PC-3 (cell line): ENCODE data around the gene RIN2.

Experiments
- EZH2 ChIP-seq: fragments of 300-600 bp; sonication (generic); IDR thresholded peaks from one replicate; pipeline ENCODE4 v1.6.1; 2017; ENCODE audit warnings: antibody characterized with exemption, mild to moderate bottlenecking, low read length; ENCODE audit not compliant: unreplicated experiment
- EZH2phosphoT487 ChIP-seq: fragments of 300-600 bp; sonication (generic); IDR thresholded peaks from 2 replicates; pipeline ENCODE4 v1.6.1; 2018; ENCODE audit warnings: mild to moderate bottlenecking, antibody characterized with exemption, low read length, borderline replicate concordance
- TF ChIP-seq, protein P1 (sequence below): fragments of 300-600 bp; sonication (generic); conservative IDR thresholded peaks from 2 replicates; pipeline ENCODE4 v1.5.1; 2017; ENCODE audit warnings: antibody characterized with exemption, low read depth, mild to moderate bottlenecking, low read length

- TF ChIP-seq, protein P1, sequence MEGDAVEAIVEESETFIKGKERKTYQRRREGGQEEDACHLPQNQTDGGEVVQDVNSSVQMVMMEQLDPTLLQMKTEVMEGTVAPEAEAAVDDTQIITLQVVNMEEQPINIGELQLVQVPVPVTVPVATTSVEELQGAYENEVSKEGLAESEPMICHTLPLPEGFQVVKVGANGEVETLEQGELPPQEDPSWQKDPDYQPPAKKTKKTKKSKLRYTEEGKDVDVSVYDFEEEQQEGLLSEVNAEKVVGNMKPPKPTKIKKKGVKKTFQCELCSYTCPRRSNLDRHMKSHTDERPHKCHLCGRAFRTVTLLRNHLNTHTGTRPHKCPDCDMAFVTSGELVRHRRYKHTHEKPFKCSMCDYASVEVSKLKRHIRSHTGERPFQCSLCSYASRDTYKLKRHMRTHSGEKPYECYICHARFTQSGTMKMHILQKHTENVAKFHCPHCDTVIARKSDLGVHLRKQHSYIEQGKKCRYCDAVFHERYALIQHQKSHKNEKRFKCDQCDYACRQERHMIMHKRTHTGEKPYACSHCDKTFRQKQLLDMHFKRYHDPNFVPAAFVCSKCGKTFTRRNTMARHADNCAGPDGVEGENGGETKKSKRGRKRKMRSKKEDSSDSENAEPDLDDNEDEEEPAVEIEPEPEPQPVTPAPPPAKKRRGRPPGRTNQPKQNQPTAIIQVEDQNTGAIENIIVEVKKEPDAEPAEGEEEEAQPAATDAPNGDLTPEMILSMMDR, result no peak
- TF ChIP-seq EZH2, result no peak
- no peak for TF ChIP-seq EZH2phosphoT487
Measured at GRCh38 chr20:19745584-19745983, 12.5 kb upstream of the RIN2 start.
